Measurements from ENCODE around the gene RFLNA.

Gene RFLNA

DNA sequence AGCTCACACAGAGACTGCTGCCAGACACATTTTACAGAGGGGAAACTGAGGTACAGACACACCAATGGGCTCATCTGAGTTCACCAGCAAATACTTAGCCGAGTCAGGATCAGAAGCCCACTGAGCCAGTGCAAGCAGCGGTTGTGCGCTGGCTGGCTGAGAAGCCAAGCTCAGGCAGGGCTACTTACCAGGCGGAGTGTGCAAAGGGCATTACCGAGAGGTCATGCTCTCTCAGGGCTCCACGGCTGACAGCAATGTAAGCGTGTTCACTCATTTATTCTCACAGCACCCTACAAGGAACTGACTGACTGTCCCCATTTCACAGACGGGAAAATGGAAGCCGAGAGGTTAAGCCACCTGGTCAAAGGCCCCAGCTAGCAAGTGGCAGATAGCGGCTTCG lies 63.7 kb downstream of the RFLNA start:
- no peak for DNase-seq (ENCODE audit: low read depth)

DNA sequence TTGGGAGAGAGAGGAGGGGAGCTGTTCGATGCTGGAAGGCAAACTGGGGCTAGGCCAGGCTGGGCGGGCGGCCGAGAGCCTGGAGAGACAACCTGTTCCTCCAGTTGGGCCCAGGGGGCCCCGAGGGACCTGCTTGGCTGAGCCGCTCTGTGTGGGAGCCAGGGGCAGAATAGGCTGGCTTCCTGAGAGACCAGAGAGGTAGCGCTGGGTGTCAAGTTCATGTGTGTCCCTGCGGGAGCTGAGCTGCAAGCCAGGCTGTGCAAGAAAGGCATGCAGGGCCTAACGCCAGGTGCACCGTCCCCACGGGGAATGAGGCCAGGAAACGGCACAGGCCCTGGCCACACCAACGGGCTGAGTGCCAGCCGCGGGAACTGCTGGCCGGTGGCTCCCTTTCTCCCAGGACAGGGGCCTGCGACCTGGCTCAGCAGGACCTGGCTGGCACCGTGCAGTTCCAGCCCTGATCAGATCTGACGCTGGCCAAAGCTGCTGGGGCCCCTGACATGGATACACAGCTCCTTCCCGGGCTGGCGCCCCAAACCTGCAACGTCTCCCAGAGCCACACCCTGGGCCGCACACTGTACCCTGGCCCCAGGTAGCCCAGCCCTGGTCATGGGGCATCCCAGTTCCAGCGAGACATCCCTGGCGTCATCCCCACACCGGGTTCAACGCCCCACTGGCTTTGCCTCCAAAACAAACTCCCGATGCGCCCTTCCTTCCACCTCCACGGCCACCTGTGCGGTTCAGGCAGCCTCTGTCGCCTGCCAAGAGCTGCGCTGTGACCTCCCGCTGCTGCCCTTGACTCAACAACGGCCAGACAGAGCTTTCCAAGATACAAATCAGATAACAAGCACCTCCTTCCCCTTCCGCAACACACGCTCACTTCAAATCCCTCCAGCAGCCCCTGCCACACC lies 65.0 kb downstream of the RFLNA start:
- peak; percentile 68 for DNase-seq (ENCODE audit: low read depth)

DNA sequence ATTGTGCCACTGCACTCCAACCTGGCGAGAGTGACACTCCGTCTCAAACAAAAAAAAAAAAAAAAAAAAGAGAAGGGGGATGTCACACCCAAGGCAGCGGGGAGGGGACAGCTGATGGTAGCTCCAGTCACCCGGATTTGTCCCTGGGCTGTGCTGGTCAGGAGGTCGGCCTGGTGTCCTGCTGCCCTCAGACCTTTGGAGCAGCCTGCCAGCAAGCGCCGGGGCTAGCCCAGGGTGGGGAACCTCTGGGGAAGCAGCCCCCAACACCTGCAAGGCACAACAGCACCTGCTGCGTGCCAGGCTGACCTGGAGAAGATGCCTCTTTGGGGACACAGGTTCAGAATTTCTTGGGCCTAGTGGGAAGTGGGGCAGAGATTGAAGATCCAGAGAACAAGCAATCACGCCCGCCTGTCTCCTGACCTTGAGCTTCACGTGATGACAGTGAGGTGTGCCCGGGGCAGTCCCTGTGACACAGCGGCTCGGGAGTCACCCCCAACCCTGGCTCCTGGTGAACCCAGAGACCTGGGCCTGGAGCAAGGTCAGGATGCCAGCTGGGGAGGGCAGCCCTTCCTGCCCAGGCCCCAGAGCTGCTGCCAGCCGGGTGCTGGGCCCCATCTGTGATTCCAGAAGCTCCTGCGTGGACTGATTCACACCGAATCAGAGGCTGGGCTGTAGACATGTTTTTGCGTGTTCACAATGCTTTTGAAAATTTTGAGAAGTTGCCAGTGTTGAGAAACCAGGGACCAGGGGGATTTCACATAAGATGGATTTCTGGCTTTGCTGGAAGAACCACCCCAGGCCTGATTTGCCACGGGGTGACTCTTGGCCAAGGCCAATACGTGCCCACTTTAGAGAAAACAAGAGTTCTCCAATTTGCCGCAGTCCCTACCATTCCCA lies 66.4 kb downstream of the RFLNA start:
- DNase-seq (ENCODE audit: low read depth), result peak; percentile 29

DNA sequence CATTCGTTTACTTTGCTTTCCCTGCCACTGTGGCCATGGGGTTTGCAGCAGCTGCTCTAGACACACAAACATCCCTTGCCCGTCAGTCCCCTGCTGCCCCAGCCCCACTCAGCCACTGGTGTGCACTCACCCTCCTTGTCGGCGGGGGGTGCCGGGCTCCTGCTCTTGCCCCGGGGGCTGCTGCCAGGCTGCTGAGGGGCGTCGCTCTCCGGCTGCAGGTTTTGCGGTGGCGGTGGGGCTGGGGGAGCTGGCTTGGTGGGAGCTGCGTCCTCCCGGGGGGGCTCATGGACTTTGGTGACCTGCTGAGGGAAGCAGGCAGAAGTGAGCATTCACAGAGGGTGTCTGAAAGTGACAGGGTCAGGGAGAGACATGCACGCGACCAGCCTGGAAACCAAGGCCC lies 67.1 kb downstream of the RFLNA start:
- DNase-seq (ENCODE audit: low read depth), result no peak

DNA sequence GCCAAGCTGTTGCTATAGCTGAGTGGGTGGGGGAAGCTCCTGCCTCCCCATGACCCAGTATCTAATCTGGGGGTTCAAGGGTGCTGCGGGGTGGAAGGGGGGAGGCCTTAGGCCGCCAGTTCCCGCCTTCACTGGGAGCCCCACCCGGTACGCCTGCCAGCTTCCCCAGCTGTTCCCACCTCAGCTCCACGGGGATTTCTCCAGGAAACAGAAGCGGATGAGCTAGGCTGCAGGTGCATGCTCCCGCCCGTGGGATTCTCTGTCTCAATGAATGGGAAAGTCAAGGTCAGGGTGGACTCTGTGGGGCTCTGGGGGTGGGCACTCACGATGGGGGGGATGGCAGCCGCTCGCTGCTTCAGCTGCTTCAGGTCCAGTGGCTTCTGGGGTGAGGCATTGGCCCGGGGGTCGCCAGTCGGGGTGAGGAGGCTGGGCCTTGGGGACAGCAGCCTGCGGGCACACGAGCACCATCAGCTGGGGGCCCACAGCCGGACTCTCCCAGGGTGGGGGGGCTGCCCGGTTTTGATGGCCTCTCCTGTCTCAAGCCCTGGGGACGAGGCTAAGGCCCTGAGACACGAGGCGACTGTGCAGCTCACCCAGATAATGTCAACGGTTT lies 68.6 kb downstream of the RFLNA start:
- no peak for DNase-seq (ENCODE audit: low read depth)

DNA sequence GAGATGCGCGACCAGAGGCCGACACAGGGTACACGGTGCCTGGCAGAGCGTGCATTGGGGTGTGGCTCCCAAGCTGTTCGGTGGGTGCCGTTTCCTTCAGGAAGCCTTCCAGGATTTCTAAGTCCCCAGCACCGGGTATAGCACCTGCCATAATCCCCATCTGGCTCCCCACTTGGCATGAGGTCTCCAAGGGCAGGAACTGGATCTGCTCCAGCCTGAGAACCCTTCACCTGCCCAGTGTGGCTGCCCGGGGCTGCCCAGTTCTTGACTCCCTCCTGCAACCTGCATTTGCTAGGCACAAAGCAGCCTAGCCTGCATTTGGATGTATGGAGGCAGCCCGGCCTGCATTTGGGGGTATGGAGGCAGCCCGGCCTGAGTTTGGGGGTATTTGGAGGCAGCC lies 69.7 kb downstream of the RFLNA start:
- DNase-seq (ENCODE audit: low read depth), result no peak
